AG09319 (cell line): ENCODE measurements around the gene ZNF280C.

Experiments
- DNase-seq: peaks from one replicate; pipeline ENCODE4 v3.0.0-alpha.2; 2010; ENCODE audit warnings: low read depth; ENCODE audit errors: extremely low read depth
- CTCF ChIP-seq: IDR thresholded peaks from 2 replicates; pipeline ENCODE4 v1.5.1; 2011; ENCODE audit warnings: low read depth, mild to moderate bottlenecking, inconsistent platforms, low read length, moderate library complexity

Gene ZNF280C

GRCh38 chrX:130176942-130177341, 91.8 kb downstream of the ZNF280C start:
- no peak for TF ChIP-seq CTCF
- no peak for DNase-seq

- DNase-seq, result no peak
- no peak for TF ChIP-seq CTCF
Observed at GRCh38 chrX:130176354-130176776, 92.3 kb downstream of the ZNF280C start.

GRCh38 chrX:130174937-130175336, 93.8 kb downstream of the ZNF280C start:
- DNase-seq, result no peak
- no peak for TF ChIP-seq CTCF

- TF ChIP-seq CTCF, result no peak
- peak; percentile 38 for DNase-seq
Observed at GRCh38 chrX:130174045-130174704, 94.5 kb downstream of the ZNF280C start.

- no peak for TF ChIP-seq CTCF
- DNase-seq, result peak; percentile 64
Observed at GRCh38 chrX:130173190-130173895, 95.4 kb downstream of the ZNF280C start.

- TF ChIP-seq CTCF, result no peak
- no peak for DNase-seq
Observed at GRCh38 chrX:130172127-130172845, 96.4 kb downstream of the ZNF280C start.
